DOHH2 (cell line): ENCODE results near the gene SPDYE6.
"Not testable (repeated sequence)": the region's sequence is repeated elsewhere in the genome, so short reads cannot be mapped to it uniquely, and the experiment has no call there.

Experiments
- H3F3A ChIP-seq: fragments of 200-600 bp; sonication (generic), shearing (Covaris generic); 2 replicates; pipeline ENCODE4 v1.6.0; 2016; ENCODE audit warnings: antibody characterized with exemption, mild to moderate bottlenecking; ENCODE audit not compliant: control insufficient read depth, insufficient read depth
- H3K27ac ChIP-seq: fragments of 200-600 bp; sonication (generic); 2 replicates; pipeline ENCODE4 v1.5.1; 2014; ENCODE audit warnings: low read depth, mild to moderate bottlenecking, low read length, moderate library complexity
- H3K27me3 ChIP-seq: fragments of 200-600 bp; sonication (generic); 2 replicates; pipeline ENCODE4 v1.6.1; 2014; ENCODE audit warnings: mild to moderate bottlenecking, low read length, mixed read lengths; ENCODE audit not compliant: control insufficient read depth
- H3K36me3 ChIP-seq: fragments of 200-600 bp; sonication (generic); 2 replicates; pipeline ENCODE4 v1.6.1; 2014; ENCODE audit warnings: mild to moderate bottlenecking, low read length, moderate library complexity, mixed read lengths; ENCODE audit not compliant: control insufficient read depth
- H3K4me1 ChIP-seq: fragments of 200-600 bp; sonication (generic); 2 replicates; pipeline ENCODE4 v1.6.1; 2014; ENCODE audit warnings: mild to moderate bottlenecking, low read length, mixed read lengths; ENCODE audit not compliant: control insufficient read depth
- H3K4me2 ChIP-seq: fragments of 200-600 bp; sonication (generic); 2 replicates; pipeline ENCODE4 v1.6.0; 2014; ENCODE audit warnings: mild to moderate bottlenecking, low read length, moderate library complexity
- H3K4me3 ChIP-seq: fragments of 200-600 bp; sonication (generic); 2 replicates; pipeline ENCODE4 v1.5.1; 2014; ENCODE audit warnings: mild to moderate bottlenecking, low read length, mixed read lengths
- H3K79me2 ChIP-seq: fragments of 200-600 bp; sonication (generic); 2 replicates; pipeline ENCODE4 v1.6.1; 2014; ENCODE audit warnings: mild to moderate bottlenecking, low read length, mixed read lengths; ENCODE audit not compliant: control insufficient read depth
- H3K9me2 ChIP-seq: fragments of 200-600 bp; sonication (generic); replicated peaks from 2 replicates; pipeline ENCODE4 v1.6.1; 2014; ENCODE audit warnings: mild to moderate bottlenecking, low read length, mixed read lengths; ENCODE audit not compliant: control insufficient read depth
- H3K9me3 ChIP-seq: fragments of 200-600 bp; sonication (generic); 2 replicates; pipeline ENCODE4 v1.6.1; 2014; ENCODE audit warnings: antibody characterized with exemption, low read length, mixed read lengths; ENCODE audit not compliant: control insufficient read depth, insufficient read depth
- H4K20me1 ChIP-seq: fragments of 200-600 bp; sonication (generic); 2 replicates; pipeline ENCODE4 v1.6.0; 2014; ENCODE audit warnings: low read depth, mild to moderate bottlenecking, antibody characterized with exemption, low read length, moderate library complexity; ENCODE audit not compliant: control insufficient read depth, insufficient read depth
- EZH2phosphoT487 ChIP-seq: fragments of 200-600 bp; sonication (generic); IDR thresholded peaks from 2 replicates; pipeline ENCODE4 v1.6.1; 2017; ENCODE audit warnings: borderline replicate concordance, mild to moderate bottlenecking, antibody characterized with exemption, low read length, moderate library complexity, mixed read lengths
- TF ChIP-seq, protein P1 (sequence below): fragments of 200-600 bp; sonication (generic); IDR thresholded peaks from one replicate; pipeline ENCODE4 v1.5.1; 2014; ENCODE audit warnings: antibody characterized with exemption, mild to moderate bottlenecking, low read depth, low read length; ENCODE audit not compliant: poor library complexity, severe bottlenecking

SPDYE6 gene

DNA sequence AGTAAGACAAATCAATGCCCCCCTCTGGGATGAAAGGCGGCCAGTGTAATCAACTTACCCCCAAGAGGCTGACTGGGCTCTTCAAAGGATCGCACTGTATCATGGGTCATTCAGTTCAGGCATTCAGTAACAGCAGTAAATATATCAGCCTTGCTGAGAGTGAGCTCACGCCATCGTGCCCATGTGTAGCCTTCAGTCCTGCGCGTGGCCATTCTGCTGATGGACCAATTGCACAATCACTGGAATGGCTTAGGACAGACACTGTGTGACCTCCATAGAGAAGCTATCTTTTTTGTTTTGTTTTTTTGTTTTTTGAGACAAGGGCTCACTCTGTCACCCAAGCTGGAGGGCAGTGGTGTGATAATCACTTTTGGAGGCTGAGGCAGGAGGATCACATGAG, 30.8 kb upstream of the SPDYE6 start:
- no peaks in the 10 kb centered on the region for H3K27me3 ChIP-seq
- H3K9me3 ChIP-seq: no peaks in the 10 kb centered on the region
- peaks cover 17% of the 10 kb centered on the region for H3K4me1 ChIP-seq
- H3K79me2 ChIP-seq: peaks cover 7% of the 10 kb centered on the region
- peaks cover 50% of the 10 kb centered on the region for H3F3A ChIP-seq
- H3K36me3 ChIP-seq: peaks cover 66% of the 10 kb centered on the region
- no peak overlapping the region for H3K27ac ChIP-seq
- H3K4me2 ChIP-seq: no peak overlapping the region
- no peak overlapping the region for H3K4me3 ChIP-seq
- H4K20me1 ChIP-seq: no peaks in the 10 kb centered on the region
- no peaks in the 10 kb centered on the region for H3K9me2 ChIP-seq
- TF ChIP-seq EZH2phosphoT487: no peak
- TF ChIP-seq, protein P1, sequence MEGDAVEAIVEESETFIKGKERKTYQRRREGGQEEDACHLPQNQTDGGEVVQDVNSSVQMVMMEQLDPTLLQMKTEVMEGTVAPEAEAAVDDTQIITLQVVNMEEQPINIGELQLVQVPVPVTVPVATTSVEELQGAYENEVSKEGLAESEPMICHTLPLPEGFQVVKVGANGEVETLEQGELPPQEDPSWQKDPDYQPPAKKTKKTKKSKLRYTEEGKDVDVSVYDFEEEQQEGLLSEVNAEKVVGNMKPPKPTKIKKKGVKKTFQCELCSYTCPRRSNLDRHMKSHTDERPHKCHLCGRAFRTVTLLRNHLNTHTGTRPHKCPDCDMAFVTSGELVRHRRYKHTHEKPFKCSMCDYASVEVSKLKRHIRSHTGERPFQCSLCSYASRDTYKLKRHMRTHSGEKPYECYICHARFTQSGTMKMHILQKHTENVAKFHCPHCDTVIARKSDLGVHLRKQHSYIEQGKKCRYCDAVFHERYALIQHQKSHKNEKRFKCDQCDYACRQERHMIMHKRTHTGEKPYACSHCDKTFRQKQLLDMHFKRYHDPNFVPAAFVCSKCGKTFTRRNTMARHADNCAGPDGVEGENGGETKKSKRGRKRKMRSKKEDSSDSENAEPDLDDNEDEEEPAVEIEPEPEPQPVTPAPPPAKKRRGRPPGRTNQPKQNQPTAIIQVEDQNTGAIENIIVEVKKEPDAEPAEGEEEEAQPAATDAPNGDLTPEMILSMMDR: no peak

DNA sequence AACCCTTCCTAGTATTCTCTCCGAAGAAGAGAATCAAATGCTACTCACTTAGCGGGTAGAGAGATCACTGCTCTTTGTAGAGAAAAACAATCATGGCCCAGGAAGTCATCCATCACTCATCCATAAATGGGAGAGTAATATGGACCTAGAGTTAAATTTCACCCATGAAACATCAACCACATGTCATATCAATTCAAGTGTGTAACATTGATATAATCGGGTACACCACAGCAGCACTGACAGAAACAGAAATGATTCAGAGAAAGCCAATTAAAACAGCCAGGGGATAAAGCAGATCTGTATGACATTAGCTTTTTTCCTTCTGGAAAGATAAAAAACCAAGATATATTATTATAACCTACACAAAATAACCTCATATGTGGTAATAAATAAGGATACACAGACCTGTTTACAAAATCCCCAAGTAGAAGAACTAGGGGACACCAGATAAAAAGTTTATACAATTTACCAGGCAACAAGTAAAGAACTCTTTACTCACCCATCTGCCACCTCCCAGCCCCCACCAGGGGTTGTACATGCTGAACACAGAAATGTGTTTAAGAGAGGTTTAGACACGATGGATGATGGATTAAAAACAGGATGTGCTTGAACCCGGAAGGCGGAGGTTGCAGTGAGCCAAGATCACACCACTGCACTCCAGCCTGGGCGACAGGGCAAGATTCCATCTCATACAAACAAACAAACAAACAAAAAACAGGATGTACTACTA, 25.6 kb upstream of the SPDYE6 start:
- H3K36me3 ChIP-seq: peaks cover 82% of the 10 kb centered on the region

DNA sequence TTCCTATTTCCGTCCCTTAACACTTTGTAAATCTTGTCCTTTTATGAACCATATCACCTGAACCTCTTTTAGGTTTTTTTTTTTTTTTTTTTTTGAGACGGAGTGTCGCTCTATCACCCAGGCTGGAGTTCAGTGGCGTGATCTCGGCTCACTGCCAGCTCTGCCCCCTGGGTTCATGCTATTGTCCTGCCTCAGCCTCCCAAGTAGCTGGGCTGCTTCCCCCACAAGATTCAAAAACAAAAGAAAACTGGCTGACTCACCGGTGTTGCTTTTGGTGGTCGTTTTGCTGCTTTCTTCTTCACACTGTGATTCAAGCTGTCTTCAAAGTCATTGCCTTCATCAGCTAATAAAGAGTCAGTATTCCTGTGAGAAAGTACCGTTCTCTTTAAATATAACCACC, 24.6 kb upstream of the SPDYE6 start:
- H3K79me2 ChIP-seq: peaks cover 12% of the 10 kb centered on the region
- H3K4me2 ChIP-seq, H3K27ac ChIP-seq, H3K4me3 ChIP-seq, H3K4me1 ChIP-seq, H3K27me3 ChIP-seq, H4K20me1 ChIP-seq, H3K9me3 ChIP-seq, H3K9me2 ChIP-seq: not testable (repeated sequence)
- H3K36me3 ChIP-seq: peaks cover 78% of the 10 kb centered on the region
- H3F3A ChIP-seq: peaks cover 30% of the 10 kb centered on the region

More for the DNA sequence above, 25.6 kb upstream of the SPDYE6 start:
- Histone ChIP-seq H3F3A (peaks cover 38% of the 10 kb centered on the region), H3K79me2 (peaks cover 12% of the 10 kb centered on the region)
- H3K9me3 ChIP-seq, H4K20me1 ChIP-seq, H3K27me3 ChIP-seq, H3K4me2 ChIP-seq, H3K27ac ChIP-seq, H3K4me3 ChIP-seq, H3K9me2 ChIP-seq, H3K4me1 ChIP-seq: not testable (repeated sequence)

DNA sequence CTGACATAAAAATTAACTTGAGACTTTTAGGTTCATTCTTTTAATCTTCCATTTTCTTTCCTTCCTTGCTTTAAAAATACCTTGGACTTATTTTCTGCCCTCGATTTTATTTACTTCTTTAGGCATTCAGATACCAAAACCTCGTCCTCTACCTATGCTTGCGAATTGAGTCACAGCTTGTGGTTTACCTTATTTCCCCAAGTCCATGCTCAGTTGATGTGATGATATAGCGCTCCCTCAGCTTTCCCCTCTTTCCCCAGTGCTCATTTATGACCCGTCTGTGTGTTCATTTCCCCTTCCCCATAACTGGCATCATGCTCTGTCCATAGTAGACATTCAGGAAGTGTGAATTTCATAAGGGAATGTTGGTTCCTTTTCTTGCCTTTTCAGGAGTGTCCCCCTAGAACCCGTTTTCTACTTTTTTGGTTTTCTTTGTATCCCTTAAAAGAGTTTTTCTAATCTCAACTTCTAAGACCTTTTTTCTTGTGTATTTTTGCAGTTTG, 20.8 kb upstream of the SPDYE6 start:
- H3K4me2 ChIP-seq: no peak overlapping the region
- no peak overlapping the region for H3K27ac ChIP-seq

DNA sequence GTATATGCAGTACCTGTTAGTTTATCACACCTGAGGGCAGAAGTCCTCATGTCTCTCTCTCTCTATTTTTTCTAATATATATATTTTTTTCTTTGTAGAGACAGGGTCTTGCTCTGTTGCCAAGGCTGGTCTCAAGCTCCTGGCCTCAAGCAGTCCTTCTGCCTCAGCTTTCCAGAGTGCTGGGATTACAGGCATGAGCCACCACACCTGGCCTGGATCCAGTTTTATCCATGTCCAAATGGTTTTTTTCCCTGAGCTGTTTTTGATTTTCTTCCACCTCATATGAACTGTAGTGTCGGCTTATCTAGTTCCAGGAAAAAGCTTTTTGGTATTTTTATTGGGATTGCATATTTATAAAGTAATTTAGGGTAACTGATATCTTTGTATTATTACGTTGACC, 16.6 kb upstream of the SPDYE6 start:
- not testable (repeated sequence) for H3K27ac ChIP-seq, H3K9me3 ChIP-seq, H3K4me3 ChIP-seq, H3K9me2 ChIP-seq, H3K4me2 ChIP-seq, H3F3A ChIP-seq, H4K20me1 ChIP-seq, H3K27me3 ChIP-seq, H3K4me1 ChIP-seq
- H3K36me3 ChIP-seq: peaks cover 60% of the 10 kb centered on the region
- peaks cover 58% of the 10 kb centered on the region for H3K79me2 ChIP-seq

More for the DNA sequence above, 20.8 kb upstream of the SPDYE6 start:
- TF ChIP-seq EZH2phosphoT487: no peak
- TF ChIP-seq, protein P1: no peak
- Histone ChIP-seq H3K9me2 (no peaks in the 10 kb centered on the region), H4K20me1 (peaks cover 8% of the 10 kb centered on the region; the same call in 1 of the 2 replicates), H3K4me1 (no peaks in the 10 kb centered on the region), H3K79me2 (peaks cover 31% of the 10 kb centered on the region), H3K4me3 (no peak overlapping the region), H3K9me3 (no peaks in the 10 kb centered on the region), H3K27me3 (no peaks in the 10 kb centered on the region), H3F3A (peaks cover 18% of the 10 kb centered on the region), H3K36me3 (peaks cover 80% of the 10 kb centered on the region)

DNA sequence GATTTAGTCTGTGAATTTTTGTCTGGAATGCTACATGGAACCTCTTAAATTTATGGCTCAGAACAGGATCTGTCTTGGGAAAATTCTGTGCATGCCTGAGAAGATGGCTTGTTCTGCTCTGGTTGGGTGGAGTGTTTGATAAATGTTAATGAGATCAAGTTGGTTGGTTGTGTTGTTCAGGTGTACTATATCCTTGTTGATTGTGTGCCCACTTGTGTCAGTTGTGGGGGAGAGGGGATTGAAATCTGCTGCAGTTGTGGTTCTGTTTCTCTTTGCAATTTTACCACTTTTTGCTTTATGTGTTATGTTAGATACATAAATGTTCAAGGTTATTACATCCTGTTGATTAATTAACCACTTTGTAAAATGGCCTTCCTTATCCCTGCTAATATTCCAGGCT, 13.8 kb upstream of the SPDYE6 start:
- not testable (repeated sequence) for H3K4me3 ChIP-seq, H3K4me1 ChIP-seq, H3K4me2 ChIP-seq, H3K27me3 ChIP-seq, H3K27ac ChIP-seq, H3K9me2 ChIP-seq, H3F3A ChIP-seq, H3K9me3 ChIP-seq, H4K20me1 ChIP-seq
- Histone ChIP-seq H3K36me3 (peaks cover 55% of the 10 kb centered on the region), H3K79me2 (peaks cover 74% of the 10 kb centered on the region)
